Measurements from ENCODE around the gene MANEAL.

Gene MANEAL

GRCh38 chr1:37836788-37837187, 43.1 kb downstream of the MANEAL start:
- no peak for ATAC-seq
- no peak for TF ChIP-seq PPARA (CRISPR knock-in tag; IDR thresholded peaks at IDR 0.05; ENCODE audit: borderline replicate concordance)
- no peak for TF ChIP-seq POU6F1 (CRISPR knock-in tag; IDR thresholded peaks at IDR 0.05; ENCODE audit: borderline replicate concordance, low read depth)
- TF ChIP-seq ZNF8 (CRISPR knock-in tag; IDR thresholded peaks at IDR 0.05) = no peak

GRCh38 chr1:37839676-37840075, 46.0 kb downstream of the MANEAL start:
- ATAC-seq = no peak
- TF ChIP-seq ISL1 (CRISPR knock-in tag; IDR thresholded peaks at IDR 0.05) (no peak), ZFP3 (CRISPR knock-in tag; IDR thresholded peaks at IDR 0.05) (no peak), CREB5 (CRISPR knock-in tag; IDR thresholded peaks at IDR 0.05; ENCODE audit: low read depth) (no peak), ZNF565 (CRISPR knock-in tag; conservative IDR thresholded peaks at IDR 0.05; ENCODE audit: low read depth) (no peak), CSDC2 (CRISPR knock-in tag; IDR thresholded peaks at IDR 0.05) (no peak), BACH2 (CRISPR knock-in tag; IDR thresholded peaks at IDR 0.05; ENCODE audit: borderline replicate concordance) (no peak), GLIS3 (CRISPR knock-in tag; IDR thresholded peaks at IDR 0.05) (no peak), CSRNP3 (CRISPR knock-in tag; IDR thresholded peaks at IDR 0.05) (no peak)
- TF ChIP-seq, protein P1, sequence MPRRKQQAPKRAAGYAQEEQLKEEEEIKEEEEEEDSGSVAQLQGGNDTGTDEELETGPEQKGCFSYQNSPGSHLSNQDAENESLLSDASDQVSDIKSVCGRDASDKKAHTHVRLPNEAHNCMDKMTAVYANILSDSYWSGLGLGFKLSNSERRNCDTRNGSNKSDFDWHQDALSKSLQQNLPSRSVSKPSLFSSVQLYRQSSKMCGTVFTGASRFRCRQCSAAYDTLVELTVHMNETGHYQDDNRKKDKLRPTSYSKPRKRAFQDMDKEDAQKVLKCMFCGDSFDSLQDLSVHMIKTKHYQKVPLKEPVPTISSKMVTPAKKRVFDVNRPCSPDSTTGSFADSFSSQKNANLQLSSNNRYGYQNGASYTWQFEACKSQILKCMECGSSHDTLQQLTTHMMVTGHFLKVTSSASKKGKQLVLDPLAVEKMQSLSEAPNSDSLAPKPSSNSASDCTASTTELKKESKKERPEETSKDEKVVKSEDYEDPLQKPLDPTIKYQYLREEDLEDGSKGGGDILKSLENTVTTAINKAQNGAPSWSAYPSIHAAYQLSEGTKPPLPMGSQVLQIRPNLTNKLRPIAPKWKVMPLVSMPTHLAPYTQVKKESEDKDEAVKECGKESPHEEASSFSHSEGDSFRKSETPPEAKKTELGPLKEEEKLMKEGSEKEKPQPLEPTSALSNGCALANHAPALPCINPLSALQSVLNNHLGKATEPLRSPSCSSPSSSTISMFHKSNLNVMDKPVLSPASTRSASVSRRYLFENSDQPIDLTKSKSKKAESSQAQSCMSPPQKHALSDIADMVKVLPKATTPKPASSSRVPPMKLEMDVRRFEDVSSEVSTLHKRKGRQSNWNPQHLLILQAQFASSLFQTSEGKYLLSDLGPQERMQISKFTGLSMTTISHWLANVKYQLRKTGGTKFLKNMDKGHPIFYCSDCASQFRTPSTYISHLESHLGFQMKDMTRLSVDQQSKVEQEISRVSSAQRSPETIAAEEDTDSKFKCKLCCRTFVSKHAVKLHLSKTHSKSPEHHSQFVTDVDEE (CRISPR knock-in tag; IDR thresholded peaks at IDR 0.05) = no peak

- TF ChIP-seq GLIS3 (CRISPR knock-in tag; IDR thresholded peaks at IDR 0.05) (no peak), CSDC2 (CRISPR knock-in tag; IDR thresholded peaks at IDR 0.05) (no peak), ZFP3 (CRISPR knock-in tag; IDR thresholded peaks at IDR 0.05) (no peak), ZNF8 (CRISPR knock-in tag; IDR thresholded peaks at IDR 0.05) (no peak), ARNTL (CRISPR knock-in tag; IDR thresholded peaks at IDR 0.05; ENCODE audit: borderline replicate concordance, low read depth) (no peak), RARB (CRISPR knock-in tag; IDR thresholded peaks at IDR 0.05) (no peak), POU6F1 (CRISPR knock-in tag; IDR thresholded peaks at IDR 0.05; ENCODE audit: borderline replicate concordance, low read depth) (no peak), BACH2 (CRISPR knock-in tag; IDR thresholded peaks at IDR 0.05; ENCODE audit: borderline replicate concordance) (no peak), ZNF565 (CRISPR knock-in tag; conservative IDR thresholded peaks at IDR 0.05; ENCODE audit: low read depth) (no peak)
- TF ChIP-seq, protein P1 (CRISPR knock-in tag; IDR thresholded peaks at IDR 0.05) = no peak
- no peak for ATAC-seq
Measured at GRCh38 chr1:37840711-37841110, 47.1 kb downstream of the MANEAL start.

GRCh38 chr1:37841652-37842051, 48.0 kb downstream of the MANEAL start:
- ATAC-seq = no peak
- TF ChIP-seq BACH2 (CRISPR knock-in tag; IDR thresholded peaks at IDR 0.05; ENCODE audit: borderline replicate concordance) (no peak), ZNF565 (CRISPR knock-in tag; conservative IDR thresholded peaks at IDR 0.05; ENCODE audit: low read depth) (no peak), ZNF70 (CRISPR knock-in tag; IDR thresholded peaks at IDR 0.05) (no peak), ZC3H10 (CRISPR knock-in tag; IDR thresholded peaks at IDR 0.05) (no peak), CREB5 (CRISPR knock-in tag; IDR thresholded peaks at IDR 0.05; ENCODE audit: low read depth) (no peak), SNAI2 (CRISPR knock-in tag; IDR thresholded peaks at IDR 0.05) (no peak), ISL1 (CRISPR knock-in tag; IDR thresholded peaks at IDR 0.05) (no peak), ZFP30 (CRISPR knock-in tag; IDR thresholded peaks at IDR 0.05) (no peak), ARNTL (CRISPR knock-in tag; IDR thresholded peaks at IDR 0.05; ENCODE audit: borderline replicate concordance, low read depth) (no peak), OSR1 (CRISPR knock-in tag; IDR thresholded peaks at IDR 0.05) (no peak), PATZ1 (CRISPR knock-in tag; IDR thresholded peaks at IDR 0.05; ENCODE audit: borderline replicate concordance) (no peak)

Measured in SK-N-SH treated with all-trans-retinoic acid at 6 μM for 48 hours (cell line).